ENCODE results near the gene RNASEH1. TPM values are rescaled to one million over a fixed set of nuclear protein-coding genes. Genes with fewer than 3 reads are reported as not detected.
"Not testable (repeated sequence)": the region's sequence is repeated elsewhere in the genome, so short reads cannot be mapped to it uniquely, and the experiment has no call there.

Gene RNASEH1
- total RNA-seq, 2 donors from 2014 or later = 24.7 to 47.2 TPM

DNA sequence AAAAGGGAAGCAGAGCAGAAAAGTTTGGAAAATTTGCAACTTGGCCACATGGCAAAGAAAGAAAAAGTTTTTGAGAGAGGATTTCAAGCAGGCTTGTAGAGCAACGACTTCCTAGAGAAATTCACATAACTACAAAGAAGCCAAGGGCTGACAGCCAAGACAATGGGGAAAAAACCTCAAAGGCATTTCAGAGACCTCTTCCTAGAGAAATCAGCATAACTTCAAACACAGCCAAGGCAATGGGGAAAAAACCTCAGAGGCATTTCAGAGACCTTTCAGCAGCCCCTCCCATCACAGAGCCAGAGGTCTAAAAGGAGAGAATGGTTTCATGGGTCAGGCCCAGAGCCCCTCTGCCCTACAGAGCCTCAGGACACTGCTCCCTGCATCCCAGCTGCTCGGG is 46.0 kb downstream of the RNASEH1 start:
- Mint-ChIP-seq H3K9me3 (no peaks in the 10 kb centered on the region), H3K4me1 (ENCODE audit: low read depth in 2 of 2) (peaks cover 0 to 6% of the 10 kb centered on the region in 2 donors), H3K27me3 (no peaks in the 10 kb centered on the region), H3K4me3 (no peak overlapping the region), H3K36me3 (peaks cover 35% of the 10 kb centered on the region), H3K27ac (no peak overlapping the region)
- ATAC-seq (no peak), DNase-seq (ENCODE audit: low spot score) (no peak)

DNA sequence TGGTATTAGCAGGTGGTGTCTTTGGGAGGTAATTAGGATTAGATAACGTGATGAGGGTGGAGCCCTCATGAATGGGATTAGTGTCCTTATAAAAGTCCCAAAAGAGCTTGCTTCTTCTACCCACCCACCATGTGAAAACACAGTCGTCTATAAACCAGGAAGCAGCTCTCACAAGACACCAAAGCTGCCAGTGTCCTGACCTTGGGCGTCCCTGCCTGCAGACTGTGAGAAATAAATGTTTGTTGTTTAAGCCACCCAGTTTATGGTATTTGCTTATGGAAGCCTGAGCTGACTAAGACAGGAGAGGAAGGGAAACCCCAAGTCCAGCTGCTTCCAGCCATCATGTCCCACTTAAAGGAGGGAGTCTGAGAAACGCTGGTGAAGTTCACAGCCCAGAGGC is 52.4 kb downstream of the RNASEH1 start:
- Mint-ChIP-seq H3K4me3 (no peak overlapping the region), H3K9me3 (no peaks in the 10 kb centered on the region), H3K4me1 (ENCODE audit: low read depth in 2 of 2) (peaks cover 0 to 9% of the 10 kb centered on the region in 2 donors), H3K36me3 (peaks cover 24% of the 10 kb centered on the region), H3K27ac (no peak overlapping the region), H3K27me3 (no peaks in the 10 kb centered on the region)
- ATAC-seq (no peak), DNase-seq (ENCODE audit: low spot score) (no peak)

GRCh38 chr2:3504741-3505140 is 53.4 kb downstream of the RNASEH1 start:
- Mint-ChIP-seq H3K9me3 (no peaks in the 10 kb centered on the region), H3K36me3 (peaks cover 24% of the 10 kb centered on the region), H3K27me3 (no peaks in the 10 kb centered on the region), H3K4me1 (ENCODE audit: low read depth in 2 of 2) (peaks cover 0 to 9% of the 10 kb centered on the region in 2 donors), H3K4me3 (no peak overlapping the region), H3K27ac (no peak overlapping the region)
- no peak for DNase-seq (ENCODE audit: low spot score)
- ATAC-seq = no peak

DNA sequence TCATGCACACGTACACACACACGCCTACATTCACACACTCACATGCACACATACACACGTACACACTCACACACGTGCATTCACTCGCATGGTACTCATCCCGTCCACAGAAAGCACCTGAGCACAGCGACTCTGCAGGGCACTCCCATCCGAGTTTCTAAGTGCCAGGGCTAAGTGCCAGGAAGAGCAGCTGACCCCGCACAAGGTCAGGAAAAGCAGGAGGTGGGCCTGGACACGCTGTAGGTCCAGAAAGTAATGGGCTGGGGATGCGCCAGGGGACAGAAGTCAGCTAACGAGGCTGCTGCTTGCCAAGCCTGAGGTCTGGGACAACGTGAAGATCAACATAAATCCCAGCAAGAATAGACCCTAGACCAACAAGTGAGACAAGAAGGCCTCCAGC is 54.6 kb downstream of the RNASEH1 start:
- peaks cover 0 to 9% of the 10 kb centered on the region in 2 donors for H3K4me1 Mint-ChIP-seq (ENCODE audit: low read depth in 2 of 2)
- H3K27me3 Mint-ChIP-seq = no peaks in the 10 kb centered on the region
- H3K27ac Mint-ChIP-seq = peak overlapping the region in 1 of 2 donors; percentile 43
- ATAC-seq = no peak
- DNase-seq (ENCODE audit: low spot score) = no peak
- no peaks in the 10 kb centered on the region for H3K9me3 Mint-ChIP-seq
- H3K4me3 Mint-ChIP-seq = no peak overlapping the region
- peaks cover 24% of the 10 kb centered on the region for H3K36me3 Mint-ChIP-seq

DNA sequence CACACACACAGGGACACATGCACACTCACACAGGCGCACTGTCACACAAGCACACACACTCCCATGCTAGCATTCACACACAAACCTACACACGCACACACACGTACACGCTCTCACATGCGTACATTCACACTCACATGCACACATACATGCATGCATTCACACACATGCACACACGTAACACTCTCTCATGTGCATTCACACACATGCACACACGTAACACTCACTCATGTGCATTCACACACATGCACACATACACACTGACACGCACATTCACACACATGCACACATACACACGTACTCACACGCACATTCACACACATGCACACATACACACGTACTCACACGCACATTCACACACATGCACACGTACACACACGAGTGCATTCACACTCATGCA is 55.1 kb downstream of the RNASEH1 start:
- Mint-ChIP-seq H3K9me3 (no peaks in the 10 kb centered on the region), H3K27ac (peak overlapping the region in 1 of 2 donors; percentile 43), H3K36me3 (peaks cover 24% of the 10 kb centered on the region), H3K4me1 (ENCODE audit: low read depth in 2 of 2) (peaks cover 0 to 9% of the 10 kb centered on the region in 2 donors), H3K27me3 (no peaks in the 10 kb centered on the region), H3K4me3 (no peak overlapping the region)
- DNase-seq (ENCODE audit: low spot score) = no peak
- no peak for ATAC-seq

- DNase-seq (ENCODE audit: low spot score) (no peak), ATAC-seq (no peak)
- Mint-ChIP-seq H3K27me3 (no peaks in the 10 kb centered on the region), H3K4me3 (no peak overlapping the region), H3K9me3 (no peaks in the 10 kb centered on the region), H3K4me1 (ENCODE audit: low read depth in 2 of 2) (peaks cover 0 to 9% of the 10 kb centered on the region in 2 donors), H3K27ac (no peak overlapping the region), H3K36me3 (peaks cover 11% of the 10 kb centered on the region)
Observed at GRCh38 chr2:3500326-3500899, 57.7 kb downstream of the RNASEH1 start.

DNA sequence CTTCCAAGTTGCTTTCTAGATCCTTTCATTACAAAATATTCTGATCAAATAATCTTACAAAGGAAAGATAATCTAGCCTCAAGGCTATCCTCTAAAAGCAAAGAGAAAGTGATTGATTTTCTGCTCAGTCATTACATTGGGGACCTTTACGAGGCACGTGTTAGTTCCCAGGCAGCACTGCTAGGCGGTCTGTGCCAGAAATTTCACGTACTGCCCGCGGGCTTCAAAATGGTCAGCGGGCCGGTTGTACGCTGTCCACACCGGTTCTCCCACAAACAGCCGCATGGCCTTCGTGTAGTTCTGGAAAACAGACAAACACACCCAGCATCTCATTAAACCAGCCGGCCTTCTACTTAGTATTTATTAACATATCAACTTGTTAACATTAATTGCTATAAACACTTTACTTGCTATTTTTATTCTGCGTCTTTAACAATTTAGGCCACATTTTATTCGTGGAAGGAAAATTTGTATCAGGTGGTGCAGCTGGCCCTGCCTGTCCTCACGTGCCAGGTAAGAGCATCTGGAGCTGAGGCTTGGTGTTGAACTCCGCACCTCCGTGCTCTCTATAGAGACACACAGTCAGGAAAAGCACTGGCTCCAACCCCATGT is 59.2 kb downstream of the RNASEH1 start:
- H3K9me3 Mint-ChIP-seq = no peaks in the 10 kb centered on the region
- H3K27ac Mint-ChIP-seq = no peak overlapping the region
- DNase-seq (ENCODE audit: low spot score) (no peak), ATAC-seq (no peak)
- H3K36me3 Mint-ChIP-seq = peaks cover 5% of the 10 kb centered on the region
- H3K4me3 Mint-ChIP-seq = no peak overlapping the region
- H3K27me3 Mint-ChIP-seq = no peaks in the 10 kb centered on the region
- peaks cover 0 to 9% of the 10 kb centered on the region in 2 donors for H3K4me1 Mint-ChIP-seq (ENCODE audit: low read depth in 2 of 2)

DNA sequence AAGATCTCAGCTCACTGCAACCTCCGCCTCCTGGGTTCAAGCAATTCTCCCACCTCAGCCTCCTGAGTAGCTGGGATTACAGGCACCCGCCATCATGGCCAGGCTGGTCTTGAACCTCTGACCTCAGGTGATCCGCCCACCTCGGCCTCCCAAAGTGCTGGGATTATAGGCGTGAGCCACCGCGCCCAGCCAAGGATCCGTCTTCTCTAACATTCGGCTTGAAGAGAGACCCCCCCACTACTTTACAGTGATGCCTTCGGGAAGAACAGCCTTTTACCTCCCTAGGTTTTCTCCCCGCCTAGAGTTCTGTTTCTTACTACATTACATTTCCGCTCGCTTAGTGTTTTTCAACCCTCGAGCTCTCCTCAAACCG is 61.4 kb downstream of the RNASEH1 start:
- H3K36me3 Mint-ChIP-seq, H3K27me3 Mint-ChIP-seq: not testable (repeated sequence)

More for the DNA sequence above, 61.4 kb downstream of the RNASEH1 start:
- H3K4me1 Mint-ChIP-seq (ENCODE audit: low read depth in 2 of 2); DNase-seq (ENCODE audit: low spot score); H3K9me3 Mint-ChIP-seq; ATAC-seq; H3K27ac Mint-ChIP-seq; H3K4me3 Mint-ChIP-seq: not testable (repeated sequence)

Other genes with a start within 250 kb of the RNASEH1 start
- gene EIPR1, start 180.5 kb downstream of the RNASEH1 start, total RNA-seq = 10 to 100 TPM; 46.9 to 61.8 TPM
- 100 to 1,000 TPM in 1 of 2 donors, 10 to 100 TPM in 1; 93.2 to 155 TPM for gene TRAPPC12, start 178.6 kb downstream of the RNASEH1 start, total RNA-seq
- gene ADI1, start 38.8 kb downstream of the RNASEH1 start, total RNA-seq = 10 to 100 TPM; 23.6 to 24.7 TPM
- gene RPS7, start 16.9 kb upstream of the RNASEH1 start, total RNA-seq = 1,000 to 10,000 TPM in 1 of 2 donors, 100 to 1,000 TPM in 1; 834 to 1,122 TPM
- under 1 TPM in 1 of 2 donors, not detected in 1; 0.48 TPM for gene COLEC11, start 36.8 kb upstream of the RNASEH1 start, total RNA-seq
- gene ALLC, start 99.9 kb upstream of the RNASEH1 start, total RNA-seq = not detected
- not detected for gene DCDC2C, start 145.2 kb upstream of the RNASEH1 start, total RNA-seq